Endothelial cell of umbilical vein (primary cell): Measurements from ENCODE around the gene NOL12. TPM values are rescaled to one million over a fixed set of nuclear protein-coding genes. Genes with fewer than 3 reads are reported as not detected.
A peak's percentile ranks its signal among the peaks of the same experiment; 100 is the strongest.

Experiments used
- BruUV-seq: library from RNA; stranded (reverse); fragments of 400-500 nt; replicated peaks from 2 replicates; lab custom pipeline; 2021; lab: Mats Ljungman, UMichigan
- CTCF ChIA-PET: fragments of 300-600, 350-600 bp; sonication (Branson Sonifier 250); formaldehyde crosslinking; loops from one replicate; lab custom pipeline; 2021; ENCODE audit warnings: antibody characterized with exemption, inconsistent platforms; lab: Charles Lee
- POLR2A ChIA-PET: fragments of 300-600, 350-600 bp; sonication (Branson Sonifier 250); formaldehyde crosslinking; loops from one replicate; lab custom pipeline; 2021; ENCODE audit warnings: antibody characterized with exemption, inconsistent platforms; lab: Charles Lee
- DNase-seq: peaks from one replicate; pipeline ENCODE4 v3.0.0-alpha.2; 2011; ENCODE audit warnings: low read depth, low spot score
- FAIRE-seq: peaks from 2 replicates; lab custom pipeline; 2011; peaks lifted over from hg19 to GRCh38; lab: Jason Lieb, UNC
- H2AFZ ChIP-seq: 2 replicates; pipeline ENCODE4 v1.6.0; 2012; ENCODE audit warnings: low read depth, low read length, control low read depth, inconsistent platforms
- H3K27ac ChIP-seq: 2 replicates; pipeline ENCODE4 v1.5.1; 2011; ENCODE audit warnings: low read depth, mild to moderate bottlenecking, control low read depth, low read length, moderate library complexity; ENCODE audit not compliant: insufficient read depth
- H3K27me3 ChIP-seq, 2 experiments: 2 replicates each; pipeline versions ENCODE4 v1.6.0 to v1.6.1; 2011; ENCODE audit warnings: low read length in 2 of 2, mixed read lengths in 1 of 2; ENCODE audit not compliant: control insufficient read depth in 2 of 2, insufficient read depth in 2 of 2
- H3K36me3 ChIP-seq, 2 experiments: 2 replicates in 1 of 2; 3 replicates in 1 of 2; pipeline ENCODE4 v1.5.1; 2011; ENCODE audit warnings: low read length in 2 of 2, mild to moderate bottlenecking in 1 of 2, moderate library complexity in 1 of 2; ENCODE audit not compliant: control insufficient read depth in 2 of 2, insufficient read depth in 2 of 2; ENCODE audit errors: extremely low read depth in 1 of 2
- H3K4me1 ChIP-seq: 3 replicates; pipeline ENCODE4 v1.5.1; 2011; ENCODE audit warnings: mild to moderate bottlenecking, low read length; ENCODE audit not compliant: control insufficient read depth, insufficient read depth; ENCODE audit errors: extremely low read depth
- H3K4me2 ChIP-seq: 2 replicates; pipeline ENCODE4 v1.6.1; 2011; ENCODE audit warnings: low read length, control low read depth, mixed read lengths; ENCODE audit not compliant: insufficient read depth
- H3K4me3 ChIP-seq, 3 experiments: fragments of 200-600 bp in 1 of 3; sonication (generic), shearing (Covaris generic) in 1 of 3; replicated peaks in 1 of 3; 2 replicates each; pipeline ENCODE4 v1.5.1; 2011 to 2016; ENCODE audit warnings: control low read depth in 3 of 3, low read length in 3 of 3, mild to moderate bottlenecking in 2 of 3, inconsistent platforms in 1 of 3, low read depth in 1 of 3, moderate library complexity in 1 of 3; ENCODE audit not compliant: insufficient read depth in 1 of 3
- H3K79me2 ChIP-seq: 2 replicates; pipeline ENCODE4 v1.6.0; 2012; ENCODE audit warnings: low read length, inconsistent platforms; ENCODE audit not compliant: control insufficient read depth, insufficient read depth
- H3K9ac ChIP-seq: replicated peaks from 2 replicates; pipeline ENCODE3; 2011; ENCODE audit warnings: low read length, control low read depth; ENCODE audit not compliant: insufficient read depth; ENCODE audit errors: extremely low read depth
- H3K9me1 ChIP-seq: replicated peaks from 3 replicates; pipeline ENCODE4 v1.6.0; 2011; ENCODE audit warnings: mild to moderate bottlenecking, low read length; ENCODE audit not compliant: control insufficient read depth, insufficient read depth; ENCODE audit errors: extremely low read depth
- H3K9me3 ChIP-seq: replicated peaks from 2 replicates; pipeline ENCODE4 v1.5.1; 2012; ENCODE audit warnings: low read length, inconsistent platforms; ENCODE audit not compliant: control insufficient read depth, insufficient read depth
- H4K20me1 ChIP-seq: replicated peaks from 2 replicates; pipeline ENCODE3; 2011; ENCODE audit warnings: mild to moderate bottlenecking, low read length; ENCODE audit not compliant: control insufficient read depth, insufficient read depth; ENCODE audit errors: extremely low read depth
- FOS ChIP-seq: IDR thresholded peaks from 2 replicates; pipeline ENCODE4 v1.6.1; 2011; ENCODE audit warnings: mild to moderate bottlenecking, low read length, moderate library complexity, borderline replicate concordance; ENCODE audit not compliant: insufficient read depth
- JUN ChIP-seq: IDR thresholded peaks from 2 replicates; pipeline ENCODE4 v1.6.1; 2011; ENCODE audit warnings: borderline replicate concordance, low read depth; ENCODE audit not compliant: insufficient read length, insufficient read depth
- MYC ChIP-seq: IDR thresholded peaks from one replicate; pipeline ENCODE4 v1.6.1; 2011; ENCODE audit warnings: mild to moderate bottlenecking, low read depth, low read length
- dilution Hi-C: fragments of 300-500 bp; cut with MboI; formaldehyde crosslinking; loops from one replicate; pipeline ENCODE4 v1.15.0; 2019; ENCODE audit warnings: low sequenced_read_pairs; ENCODE audit not compliant: extremely low pct_ligation_motif_present
- intact Hi-C: fragments of 100-400 bp; cut with micrococcal nuclease; formaldehyde crosslinking; loops from one replicate; pipeline ENCODE4 v1.10.0; 2022
- polyA plus RNA-seq, 4 experiments: library from polyadenylated mRNA; depleted of rRNA in 3 of 4; stranded (reverse) in 3 of 4; unstranded in 1 of 4; fragments of >200 nt; gene quantifications; 2 replicates each; pipeline versions ENCODE4 v1.2.1 to v1.2.3, GENCODE V29; 2011 to 2012; ENCODE audit warnings: missing spikeins in 1 of 4
- total RNA-seq: library from RNA; stranded (reverse); gene quantifications from 2 replicates; pipeline ENCODE4 v1.2.3, GENCODE V29; 2021
- TF ChIP-seq, protein P1 (sequence below), 2 donors: IDR thresholded peaks; 1 replicate in 1 of 2; 2 replicates in 1 of 2; pipeline ENCODE4 v1.5.1; 2011; ENCODE audit warnings: low read length in 2 of 2, mild to moderate bottlenecking in 2 of 2, moderate library complexity in 2 of 2, control low read depth in 1 of 2, inconsistent platforms in 1 of 2, low read depth in 1 of 2; ENCODE audit not compliant: insufficient read depth in 1 of 2; ENCODE audit errors: extremely low read depth in 1 of 2
- TF ChIP-seq, protein P2 (sequence below): IDR thresholded peaks from 2 replicates; pipeline ENCODE4 v1.6.1; 2011; ENCODE audit not compliant: insufficient read depth, insufficient read length

The NOL12 gene
- total and polyA plus RNA-seq, 2 donors (not counting 3 experiments of a cell fraction or from before 2014, with no cell fraction given), result 23.2 to 29.1 TPM

DNA sequence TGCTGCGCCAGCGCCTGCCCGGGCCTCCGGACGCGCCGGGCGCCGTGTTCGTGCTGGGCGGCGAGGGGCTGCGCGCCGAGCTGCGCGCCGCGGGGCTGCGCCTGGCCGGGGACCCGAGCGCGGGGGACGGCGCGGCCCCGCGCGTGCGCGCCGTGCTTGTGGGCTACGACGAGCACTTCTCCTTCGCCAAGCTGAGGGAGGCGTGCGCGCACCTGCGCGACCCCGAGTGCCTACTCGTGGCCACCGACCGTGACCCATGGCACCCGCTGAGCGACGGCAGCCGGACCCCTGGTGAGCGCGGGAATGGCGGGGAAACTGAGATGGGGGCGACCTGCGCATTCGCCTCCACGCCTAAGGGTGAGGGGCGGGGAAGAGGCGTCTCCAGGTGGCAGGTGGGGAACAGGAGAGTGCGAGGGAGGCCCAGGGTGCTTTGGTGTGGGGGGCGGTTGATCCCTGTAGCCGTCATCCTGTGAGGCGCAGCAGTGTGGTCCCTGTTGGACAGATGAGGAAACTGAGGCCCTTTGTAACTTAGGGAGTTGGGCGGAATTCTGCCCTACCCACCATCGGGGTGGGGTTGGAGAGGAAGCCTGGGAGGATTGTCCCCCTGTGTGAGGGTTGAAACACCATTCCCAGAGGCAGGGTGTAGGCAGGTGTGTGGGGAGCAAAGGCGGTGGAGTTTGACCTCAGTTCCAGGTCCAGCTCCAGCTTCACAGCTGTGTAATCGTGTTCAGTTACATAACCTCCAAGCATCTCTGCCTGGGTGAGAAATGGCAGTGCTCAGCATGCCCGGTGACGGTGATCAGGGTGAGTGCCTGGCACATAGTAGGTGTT lies 26.9 kb upstream of the NOL12 start:
- intact Hi-C loops, result no loop called here

DNA sequence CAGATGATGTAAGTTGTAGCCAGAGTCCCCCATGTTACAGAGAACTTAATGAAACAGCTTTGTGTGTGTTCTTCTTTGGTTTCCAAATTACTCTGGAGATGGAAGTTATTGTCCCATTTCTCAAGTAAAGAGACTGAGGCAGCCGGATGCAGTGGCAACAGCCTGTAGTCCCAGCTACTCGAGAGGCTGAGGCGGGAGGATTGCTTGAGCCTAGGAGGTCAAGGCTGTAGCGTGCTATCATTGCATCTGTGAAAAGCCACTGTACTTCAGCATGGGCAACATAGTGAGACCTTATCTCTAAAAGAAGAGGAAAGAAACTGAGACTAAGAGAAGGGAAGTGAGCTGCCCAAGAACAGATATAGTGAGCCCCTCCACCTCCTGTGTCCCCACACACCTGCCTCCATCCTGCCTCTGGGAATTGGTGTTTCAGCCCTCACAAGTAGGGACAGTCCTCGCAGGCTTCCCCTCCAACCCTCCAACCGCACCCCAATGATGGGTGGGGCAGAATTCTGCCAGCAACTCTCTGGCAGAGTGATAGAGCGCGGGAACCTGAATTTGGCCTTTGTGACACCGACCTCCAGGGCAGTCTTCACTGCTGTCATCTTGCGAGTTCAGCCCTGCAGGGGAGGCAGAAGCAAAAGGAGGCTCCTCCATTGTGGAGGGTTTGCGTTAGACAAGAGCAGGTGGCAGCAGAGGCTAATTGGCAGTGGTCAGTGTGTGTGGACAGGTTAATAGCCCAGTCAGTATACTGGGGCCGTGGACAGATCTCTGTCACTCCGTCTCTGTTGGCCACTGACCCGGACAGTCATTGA lies 26.0 kb upstream of the NOL12 start:
- no peak overlapping the region for H3K27ac ChIP-seq
- no peak overlapping the region for H2AFZ ChIP-seq
- ChIA-PET CTCF (interaction anchor here (1.7 to 8.6 kb wide), 10 partner anchors 10 to 203 kb away, joined by 6 to 220 read pairs (median 13); partner anchors contain the start of genes LGALS1 and NOL12), POLR2A (no interaction called here)
- H4K20me1 ChIP-seq, result no peaks in the 10 kb centered on the region
- peaks cover 0 to 2% of the 10 kb centered on the region in 2 experiments for H3K36me3 ChIP-seq
- dilution Hi-C loops (no loop called here), intact Hi-C loops (no loop called here)
- H3K79me2 ChIP-seq, result peaks cover 32% of the 10 kb centered on the region
- no peaks in the 10 kb centered on the region for H3K9me3 ChIP-seq
- no peak for FAIRE-seq
- BruUV-seq, result TSS peak; percentile 18
- TF ChIP-seq, protein P1, sequence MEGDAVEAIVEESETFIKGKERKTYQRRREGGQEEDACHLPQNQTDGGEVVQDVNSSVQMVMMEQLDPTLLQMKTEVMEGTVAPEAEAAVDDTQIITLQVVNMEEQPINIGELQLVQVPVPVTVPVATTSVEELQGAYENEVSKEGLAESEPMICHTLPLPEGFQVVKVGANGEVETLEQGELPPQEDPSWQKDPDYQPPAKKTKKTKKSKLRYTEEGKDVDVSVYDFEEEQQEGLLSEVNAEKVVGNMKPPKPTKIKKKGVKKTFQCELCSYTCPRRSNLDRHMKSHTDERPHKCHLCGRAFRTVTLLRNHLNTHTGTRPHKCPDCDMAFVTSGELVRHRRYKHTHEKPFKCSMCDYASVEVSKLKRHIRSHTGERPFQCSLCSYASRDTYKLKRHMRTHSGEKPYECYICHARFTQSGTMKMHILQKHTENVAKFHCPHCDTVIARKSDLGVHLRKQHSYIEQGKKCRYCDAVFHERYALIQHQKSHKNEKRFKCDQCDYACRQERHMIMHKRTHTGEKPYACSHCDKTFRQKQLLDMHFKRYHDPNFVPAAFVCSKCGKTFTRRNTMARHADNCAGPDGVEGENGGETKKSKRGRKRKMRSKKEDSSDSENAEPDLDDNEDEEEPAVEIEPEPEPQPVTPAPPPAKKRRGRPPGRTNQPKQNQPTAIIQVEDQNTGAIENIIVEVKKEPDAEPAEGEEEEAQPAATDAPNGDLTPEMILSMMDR (IDR thresholded peaks at IDR 0.05; ENCODE audit: extremely low read depth in 1 of 2, insufficient read depth in 1 of 2, low read depth in 1 of 2, low read length in 2 of 2), result no peak
- no peak overlapping the region for H3K9ac ChIP-seq
- H3K27me3 ChIP-seq, result no peaks in the 10 kb centered on the region
- no peak for DNase-seq
- no peaks in the 10 kb centered on the region for H3K9me1 ChIP-seq
- peak overlapping the region in 1 of 3 experiments; percentile 53 for H3K4me3 ChIP-seq
- peaks cover 17% of the 10 kb centered on the region for H3K4me1 ChIP-seq
- H3K4me2 ChIP-seq, result peak overlapping the region; percentile 78

More for the DNA sequence above, 26.9 kb upstream of the NOL12 start:
- H3K4me2 ChIP-seq, result peak overlapping the region; percentile 78
- peaks cover 17% of the 10 kb centered on the region for H3K4me1 ChIP-seq
- H3K9me3 ChIP-seq, result no peaks in the 10 kb centered on the region
- H3K4me3 ChIP-seq, result peak overlapping the region; percentile 18 to 85 (median 53)
- H3K9me1 ChIP-seq, result no peaks in the 10 kb centered on the region
- ChIA-PET CTCF (interaction anchor here (1.4 to 8.6 kb wide), 8 partner anchors 9 to 122 kb away, joined by 3 to 220 read pairs (median 10); partner anchors contain the start of genes LGALS1 and NOL12), POLR2A (interaction anchor here (0.8 to 1.6 kb wide), 4 partner anchors 12 to 18 kb away, joined by 4 to 8 read pairs (median 4); partner anchors contain the start of gene LGALS1)
- no peak overlapping the region for H3K27ac ChIP-seq
- DNase-seq (no peak), FAIRE-seq (no peak)
- peak overlapping the region; percentile 27 for H3K9ac ChIP-seq
- no peaks in the 10 kb centered on the region for H3K36me3 ChIP-seq
- no peak for TF ChIP-seq JUN
- TF ChIP-seq FOS, result no peak
- TF ChIP-seq MYC, result no peak
- TF ChIP-seq, protein P2, sequence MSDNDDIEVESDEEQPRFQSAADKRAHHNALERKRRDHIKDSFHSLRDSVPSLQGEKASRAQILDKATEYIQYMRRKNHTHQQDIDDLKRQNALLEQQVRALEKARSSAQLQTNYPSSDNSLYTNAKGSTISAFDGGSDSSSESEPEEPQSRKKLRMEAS, result no peak
- dilution Hi-C loops, result no loop called here
- no peaks in the 10 kb centered on the region for H4K20me1 ChIP-seq
- peak overlapping the region; percentile 45 for H2AFZ ChIP-seq
- no TSS peak for BruUV-seq
- peaks cover 32% of the 10 kb centered on the region for H3K79me2 ChIP-seq
- no peaks in the 10 kb centered on the region for H3K27me3 ChIP-seq
